A549 (cell line): ENCODE measurements around the gene CPPED1. TPM values are rescaled to one million over a fixed set of nuclear protein-coding genes. Genes with fewer than 3 reads are reported as not detected.

Source experiments
- ATAC-seq, 2 experiments: fragments of 200-7000 bp in 1 of 2; fragments of >200 bp in 1 of 2; cut with Nextera tagmentation in 1 of 2; cut with Tn5 transposase in 1 of 2; 3 replicates each; pipeline versions ENCODE4 v1.8.0 to v1.9.1; 2018 to 2020; ENCODE audit warnings: mild to moderate bottlenecking in 1 of 2, moderate library complexity in 1 of 2
- CTCF ChIA-PET: fragments of 300-600 bp; sonication (Branson Sonifier 250); formaldehyde crosslinking; extraction: SDS; loops from one replicate; lab custom pipeline; 2021; ENCODE audit warnings: antibody characterized with exemption, inconsistent platforms; lab: Yijun Ruan, JAX
- POLR2A ChIA-PET: fragments of 350-600 bp; formaldehyde crosslinking; extraction: SDS; loops from one replicate; lab custom pipeline; 2021; ENCODE audit warnings: antibody characterized with exemption, inconsistent platforms; lab: Yijun Ruan, JAX
- DNase-seq, 2 experiments: peaks; one replicate each; pipeline versions ENCODE4 v3.0.0 to v3.0.0-alpha.2; 2011 to 2016; ENCODE audit warnings: low read depth in 1 of 2, low spot score in 1 of 2
- FAIRE-seq: peaks from 2 replicates; lab custom pipeline; 2011; peaks lifted over from hg19 to GRCh38; lab: Jason Lieb, UNC
- H3K27ac ChIP-seq, 2 experiments: fragments of >200 bp; sonication (Bioruptor Twin); formaldehyde crosslinking; 3 replicates each; pipeline ENCODE4 v1.5.1; 2016 to 2017
- H3K4me1 ChIP-seq: fragments of >200 bp; sonication (Bioruptor Twin); formaldehyde crosslinking; 3 replicates; pipeline ENCODE4 v1.6.1; 2016
- H3K4me2 ChIP-seq: fragments of >200 bp; sonication (Bioruptor Twin); formaldehyde crosslinking; 3 replicates; pipeline ENCODE4 v1.6.1; 2016
- H3K4me3 ChIP-seq: fragments of >200 bp; sonication (Bioruptor Twin); formaldehyde crosslinking; 3 replicates; pipeline ENCODE4 v1.5.1; 2016
- H3K9me3 ChIP-seq: fragments of >200 bp; sonication (Bioruptor Twin); formaldehyde crosslinking; 3 replicates; pipeline ENCODE4 v1.6.1; 2016
- ATOH8 ChIP-seq: fragments of 250-450 bp; sonication (Bioruptor Pico); IDR thresholded peaks from 2 replicates; pipeline ENCODE4 v1.5.0; 2020; ENCODE audit warnings: low read depth, mild to moderate bottlenecking, moderate library complexity
- BCL3 ChIP-seq: fragments of >200 bp; sonication (Bioruptor Twin); formaldehyde crosslinking; IDR thresholded peaks from 3 replicates; pipeline ENCODE4 v1.6.1; 2016
- CBX2 ChIP-seq: fragments of 200-600 bp; sonication (generic); IDR thresholded peaks from 2 replicates; pipeline ENCODE4 v1.6.1; 2016; ENCODE audit warnings: low read depth, mild to moderate bottlenecking, borderline replicate concordance
- CBX8 ChIP-seq: fragments of 200-600 bp; sonication (generic); IDR thresholded peaks from 2 replicates; pipeline ENCODE4 v1.6.1; 2016
- CEBPB ChIP-seq, 2 experiments: fragments of >200 bp in 1 of 2; sonication (Bioruptor Twin) in 1 of 2; formaldehyde crosslinking in 1 of 2; IDR thresholded peaks; 2 replicates each; pipeline ENCODE4 v1.6.1; 2012 to 2016
- CHD2 ChIP-seq: fragments of 150-350 bp; IDR thresholded peaks from 2 replicates; pipeline ENCODE4 v1.6.1; 2014; ENCODE audit warnings: low read length; ENCODE audit not compliant: partially characterized antibody
- E2F6 ChIP-seq: IDR thresholded peaks from 2 replicates; pipeline ENCODE4 v1.6.1; 2012; ENCODE audit warnings: low read depth, borderline replicate concordance
- EHF ChIP-seq: fragments of 250-450 bp; sonication (Bioruptor Pico); IDR thresholded peaks from 2 replicates; pipeline ENCODE4 v1.5.0; 2020; ENCODE audit warnings: mild to moderate bottlenecking
- ELK1 ChIP-seq: fragments of 150-350 bp; IDR thresholded peaks from 2 replicates; pipeline ENCODE4 v1.6.1; 2014; ENCODE audit warnings: low read depth, mild to moderate bottlenecking, low read length
- ESRRA ChIP-seq: fragments of 150-350 bp; IDR thresholded peaks from 2 replicates; pipeline ENCODE4 v1.6.1; 2014; ENCODE audit warnings: mild to moderate bottlenecking, low read length, borderline replicate concordance
- FOSL2 ChIP-seq, 2 experiments: fragments of 450-650 bp in 1 of 2; fragments of >200 bp in 1 of 2; sonication (Bioruptor Twin) in 1 of 2; formaldehyde crosslinking; IDR thresholded peaks; 2 replicates each; pipeline versions ENCODE4 v1.5.0 to v1.6.1; 2016 to 2020; ENCODE audit warnings: mild to moderate bottlenecking in 1 of 2, moderate library complexity in 1 of 2
- FOXS1 ChIP-seq: fragments of 250-450 bp; sonication (Bioruptor Pico); IDR thresholded peaks from 2 replicates; pipeline ENCODE4 v1.5.0; 2020; ENCODE audit warnings: mild to moderate bottlenecking, moderate library complexity
- HES2 ChIP-seq: fragments of >200 bp; sonication (Bioruptor Twin); formaldehyde crosslinking; IDR thresholded peaks from 2 replicates; pipeline ENCODE4 v1.6.1; 2016
- HEYL ChIP-seq: fragments of 250-450 bp; sonication (Bioruptor Pico); IDR thresholded peaks from 2 replicates; pipeline ENCODE4 v1.8.0; 2021; ENCODE audit warnings: mild to moderate bottlenecking, moderate library complexity
- HOXB5 ChIP-seq: fragments of 250-450 bp; sonication (Bioruptor Pico); IDR thresholded peaks from 2 replicates; pipeline ENCODE4 v1.5.0; 2020; ENCODE audit warnings: mild to moderate bottlenecking, moderate library complexity
- JUN ChIP-seq, 2 experiments: fragments of >200 bp; sonication (Bioruptor Twin); formaldehyde crosslinking; IDR thresholded peaks; 2 replicates in 1 of 2; 3 replicates in 1 of 2; pipeline ENCODE4 v1.6.1; 2016 to 2017
- JUNB ChIP-seq: fragments of >200 bp; sonication (Bioruptor Twin); formaldehyde crosslinking; IDR thresholded peaks from 2 replicates; pipeline ENCODE4 v1.6.1; 2016
- KDM1A ChIP-seq: fragments of 200-600 bp; sonication (generic); IDR thresholded peaks from 2 replicates; pipeline ENCODE4 v1.6.1; 2016; ENCODE audit warnings: low read depth, mild to moderate bottlenecking
- MAZ ChIP-seq: fragments of 150-350 bp; IDR thresholded peaks from 2 replicates; pipeline ENCODE4 v1.6.1; 2014; ENCODE audit warnings: antibody characterized with exemption, low read depth, low read length, borderline replicate concordance
- NR3C1 ChIP-seq: fragments of >200 bp; sonication (Bioruptor Twin); formaldehyde crosslinking; IDR thresholded peaks from 3 replicates; pipeline ENCODE4 v1.6.1; 2017
- POLR2A ChIP-seq: IDR thresholded peaks from 2 replicates; pipeline ENCODE4 v1.6.1; 2012; ENCODE audit warnings: mild to moderate bottlenecking, low read length
- RAD21 ChIP-seq, 2 experiments: fragments of >200 bp in 1 of 2; sonication (Bioruptor Twin) in 1 of 2; formaldehyde crosslinking in 1 of 2; IDR thresholded peaks in 1 of 2; conservative IDR thresholded peaks in 1 of 2; 2 replicates in 1 of 2; 3 replicates in 1 of 2; pipeline ENCODE4 v1.6.1; 2012 to 2018; ENCODE audit warnings: inconsistent platforms in 1 of 2
- RARB ChIP-seq: fragments of 250-450 bp; sonication (Bioruptor Pico); IDR thresholded peaks from 2 replicates; pipeline ENCODE4 v1.8.0; 2021; ENCODE audit warnings: mild to moderate bottlenecking, moderate library complexity
- RFX5 ChIP-seq: fragments of 450-650 bp; IDR thresholded peaks from 2 replicates; pipeline ENCODE4 v1.7.1; 2014; ENCODE audit warnings: antibody characterized with exemption, mild to moderate bottlenecking, moderate library complexity
- RNF2 ChIP-seq: fragments of 200-600 bp; sonication (generic); IDR thresholded peaks from 2 replicates; pipeline ENCODE4 v1.6.1; 2016; ENCODE audit warnings: low read depth, mild to moderate bottlenecking, antibody characterized with exemption, moderate library complexity, borderline replicate concordance
- SREBF2 ChIP-seq: fragments of 450-650 bp; IDR thresholded peaks from 2 replicates; pipeline ENCODE4 v1.6.1; 2014; ENCODE audit warnings: mild to moderate bottlenecking, moderate library complexity
- USF2 ChIP-seq: fragments of 450-650 bp; IDR thresholded peaks from 2 replicates; pipeline ENCODE4 v1.6.1; 2014; ENCODE audit warnings: antibody characterized with exemption
- ZC3H11A ChIP-seq: fragments of 450-650 bp; IDR thresholded peaks from 2 replicates; pipeline ENCODE4 v1.6.1; 2014; ENCODE audit warnings: antibody characterized with exemption, mild to moderate bottlenecking
- WGBS: methylation state at CpG from one replicate; pipeline ENCODE4 v1.1.6; 2017; ENCODE audit errors: missing lambda C conversion rate; 5-methylcytosine and 5-hydroxymethylcytosine counted together
- polyA plus RNA-seq, 4 experiments: library from polyadenylated mRNA; depleted of rRNA in 3 of 4; stranded (reverse); fragments of >200 nt; fragmentation: RNase III in 1 of 4; extraction: RNeasy Plus Mini Kit Qiagen cat#74134 plus additional on column Dnase treatment in 1 of 4; gene quantifications; 2 replicates in 3 of 4; 3 replicates in 1 of 4; pipeline ENCODE4 v1.2.3, GENCODE V29; 2011 to 2017

CPPED1 gene
- polyA plus RNA-seq, 2 of the 4 experiments (the other 2 are of a cell fraction), result 16.1 to 30.5 TPM

- FAIRE-seq, result no peak
- H3K27ac ChIP-seq, result peak overlapping the region in 1 of 2 experiments; percentile 77; a peak in 4 of 6 replicates
- H3K4me2 ChIP-seq, result no peak overlapping the region
- H3K4me1 ChIP-seq, result peaks cover 28% of the 10 kb centered on the region
- no peak for DNase-seq
- no peaks in the 10 kb centered on the region for H3K9me3 ChIP-seq
- ChIA-PET POLR2A (no interaction called here), CTCF (interaction anchor here (1.7 kb wide), 1 partner anchor 531 kb away, joined by 3 read pairs; no protein-coding TSS in a partner anchor)
- WGBS, result 68% methylated on average over 3 of the region's 4 CpGs
- ATAC-seq, result no peak
- no peak for TF ChIP-seq MAZ
- no peak for TF ChIP-seq ATOH8 (CRISPR knock-in tag)
- TF ChIP-seq CHD2, result no peak
- no peak for TF ChIP-seq EHF (CRISPR knock-in tag)
- TF ChIP-seq RAD21 (conservative IDR thresholded peaks at IDR 0.05 in 1 of 2, IDR thresholded peaks at IDR 0.05 in 1 of 2), result no peak
- no peak for TF ChIP-seq RARB (CRISPR knock-in tag)
- TF ChIP-seq JUNB, result no peak
- TF ChIP-seq JUN (IDR thresholded peaks at IDR 0.05), result no peak
- no peak overlapping the region for H3K4me3 ChIP-seq
Measured at GRCh38 chr16:12626411-12626810, 177.3 kb downstream of the CPPED1 start.

- H3K27ac ChIP-seq, result peak overlapping the region in 1 of 2 experiments; percentile 77; a peak in 3 of 6 replicates
- WGBS, result 83% methylated on average over 10 of the region's 10 CpGs
- DNase-seq (no peak), ATAC-seq (no peak; a peak in 1 of 6 replicates), FAIRE-seq (no peak)
- H3K4me1 ChIP-seq, result peaks cover 28% of the 10 kb centered on the region
- no peaks in the 10 kb centered on the region for H3K9me3 ChIP-seq
- CTCF ChIA-PET, result interaction anchor here (0.6 to 1.7 kb wide), 2 partner anchors 223 to 530 kb away, joined by 3 read pairs; no protein-coding TSS in a partner anchor
- no peak overlapping the region for H3K4me2 ChIP-seq
- TF ChIP-seq HEYL (no peak), MAZ (no peak), USF2 (no peak), E2F6 (no peak), CBX2 (no peak), HES2 (no peak), FOSL2 (IDR thresholded peaks at IDR 0.05) (no peak), FOSL2 (CRISPR knock-in tag; IDR thresholded peaks at IDR 0.05) (no peak), BCL3 (no peak), RFX5 (no peak)
- TF ChIP-seq, all 56 proteins: peak for 0
- no peak overlapping the region for H3K4me3 ChIP-seq
- POLR2A ChIA-PET, result no interaction called here
Measured at GRCh38 chr16:12625716-12626115, 178.0 kb downstream of the CPPED1 start.

GRCh38 chr16:12625068-12625467 lies 178.6 kb downstream of the CPPED1 start:
- ChIA-PET CTCF (no interaction called here), POLR2A (no interaction called here)
- Histone ChIP-seq H3K4me2 (no peak overlapping the region), H3K4me1 (peaks cover 28% of the 10 kb centered on the region), H3K9me3 (no peaks in the 10 kb centered on the region), H3K27ac (peak overlapping the region in 1 of 2 experiments; percentile 77; a peak in 3 of 6 replicates), H3K4me3 (no peak overlapping the region)
- DNase-seq, result no peak
- ATAC-seq, result no peak
- WGBS, result 93% methylated on average over 7 of the region's 7 CpGs
- no peak for FAIRE-seq
- no peak for TF ChIP-seq KDM1A
- no peak for TF ChIP-seq POLR2A
- no peak for TF ChIP-seq FOXS1
- TF ChIP-seq EHF (CRISPR knock-in tag), result no peak
- no peak for TF ChIP-seq ESRRA
- no peak for TF ChIP-seq MAZ
- no peak for TF ChIP-seq RNF2
- TF ChIP-seq HOXB5 (CRISPR knock-in tag), result no peak
- TF ChIP-seq HES2, result no peak
- TF ChIP-seq ELK1, result no peak
- TF ChIP-seq ZC3H11A, result no peak
- no peak for TF ChIP-seq NR3C1
- no peak for TF ChIP-seq FOSL2 (IDR thresholded peaks at IDR 0.05)
- no peak for TF ChIP-seq FOSL2 (CRISPR knock-in tag; IDR thresholded peaks at IDR 0.05)
- TF ChIP-seq ATOH8 (CRISPR knock-in tag), result no peak
- TF ChIP-seq CBX8, result no peak
- no peak for TF ChIP-seq CBX2
- TF ChIP-seq CEBPB (IDR thresholded peaks at IDR 0.05), result no peak
- no peak for TF ChIP-seq SREBF2
